Peyer's patch (tissue), 4 donors: ENCODE measurements around the gene CDK5.

Experiments
- CTCF ChIP-seq, 6 experiments: fragments of 450-650 bp in 4 of 6; fragments of 200-600 bp in 2 of 6; sonication (generic) in 1 of 6; IDR thresholded peaks; one replicate each; pipeline ENCODE4 v1.5.1; 2017 to 2019; ENCODE audit warnings: antibody characterized with exemption in 6 of 6, mild to moderate bottlenecking in 3 of 6, moderate library complexity in 1 of 6
- POLR2A ChIP-seq, 2 donors: fragments of 450-650 bp; IDR thresholded peaks; one replicate each; pipeline ENCODE4 v1.5.1; 2017; ENCODE audit warnings: antibody characterized with exemption in 2 of 2, mild to moderate bottlenecking in 2 of 2, moderate library complexity in 2 of 2

- TF ChIP-seq CTCF (IDR thresholded peaks at IDR 0.05) (no peak), POLR2A (IDR thresholded peaks at IDR 0.05) (no peak)
These were observed 41.7 kb downstream of the CDK5 start for GRCh38 chr7:151015967-151016366.
